ENCODE results near the gene DNAAF9.

The DNAAF9 gene

DNA sequence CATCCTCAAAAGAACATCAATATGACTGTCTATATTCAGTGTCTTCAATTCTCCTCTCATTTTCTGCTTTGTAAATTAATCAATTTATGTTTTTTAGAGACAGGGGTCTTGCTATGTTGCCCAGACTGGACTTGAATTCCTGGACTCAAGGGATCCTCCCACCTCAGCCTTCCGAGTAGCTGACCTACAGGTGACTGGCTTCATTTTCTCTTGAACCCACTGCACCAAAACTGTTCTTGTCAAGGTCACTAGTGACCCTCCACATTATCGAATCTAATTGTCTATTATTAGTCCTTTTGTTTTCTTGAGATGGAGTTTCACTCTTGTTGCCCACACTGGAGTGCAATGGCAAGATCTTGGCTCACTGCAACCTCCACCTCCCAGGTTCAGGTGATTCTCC, 3.7 kb downstream of the DNAAF9 start:
- H3K23ac ChIP-seq (ENCODE audit: low read length): no peak overlapping the region
- H3K4me1 ChIP-seq (ENCODE audit: control insufficient read depth, low read depth, low read length): no peaks in the 10 kb centered on the region
- no peak overlapping the region for H3K27ac ChIP-seq (ENCODE audit: low read depth, low read length)
- H3K27me3 ChIP-seq (ENCODE audit: insufficient read depth, low read length, poor library complexity): no peaks in the 10 kb centered on the region
- no CpG with 5 or more reads among the region's 2 CpGs for WGBS (ENCODE audit: extremely low coverage, insufficient coverage, low lambda C conversion rate)
- H2BK5ac ChIP-seq (ENCODE audit: low read length): no peak overlapping the region
- no peak overlapping the region for H4K5ac ChIP-seq (ENCODE audit: low read length)
- no peak for DNase-seq
- H3K18ac ChIP-seq (ENCODE audit: low read length): no peak overlapping the region
- no peak overlapping the region for H2BK120ac ChIP-seq (ENCODE audit: low read depth, low read length)
- no peak overlapping the region for H3K56ac ChIP-seq (ENCODE audit: low read length)
- peaks cover 12% of the 10 kb centered on the region for H3K79me1 ChIP-seq (ENCODE audit: low read length)
- H3K36me3 ChIP-seq (ENCODE audit: control insufficient read depth, insufficient read depth, low read length): no peaks in the 10 kb centered on the region
- no peak overlapping the region for H2BK15ac ChIP-seq (replicated peaks; ENCODE audit: low read depth)
- no peak overlapping the region for H3K4me2 ChIP-seq (ENCODE audit: low read length)
- no peak overlapping the region for H3K4me3 ChIP-seq (ENCODE audit: low read length)
- no peak overlapping the region for H4K8ac ChIP-seq (ENCODE audit: low read depth, low read length)
- H3K9ac ChIP-seq (ENCODE audit: low read length): no peak overlapping the region
- H3K4ac ChIP-seq (ENCODE audit: low read depth, low read length): no peak overlapping the region
- no peak overlapping the region for H2AK5ac ChIP-seq (ENCODE audit: low read length)
- peaks cover 2% of the 10 kb centered on the region for H3K79me2 ChIP-seq (ENCODE audit: control insufficient read depth, insufficient read depth, low read length)

DNA sequence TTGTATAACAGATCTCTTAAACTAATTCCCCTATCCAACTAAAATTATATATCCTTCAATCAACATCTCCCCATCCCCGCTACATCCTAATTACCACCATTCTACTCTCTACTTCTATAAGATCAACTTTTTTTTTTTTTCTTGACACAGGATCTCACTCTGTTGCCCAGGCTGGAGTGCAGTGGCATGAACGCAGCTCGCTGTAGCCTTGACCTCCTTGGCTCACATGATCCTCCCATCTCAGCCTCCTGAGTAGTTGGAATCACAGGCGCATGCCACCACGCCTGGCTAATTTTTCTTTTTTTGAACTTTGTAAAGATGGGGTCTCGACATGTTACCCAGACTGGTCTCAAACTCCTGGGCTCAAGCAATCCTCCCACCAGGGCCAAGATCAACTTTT, 5.0 kb downstream of the DNAAF9 start:
- Histone ChIP-seq H2AK5ac (ENCODE audit: low read length) (no peak overlapping the region), H3K4me3 (ENCODE audit: low read length) (no peak overlapping the region), H3K18ac (ENCODE audit: low read length) (no peak overlapping the region), H3K27ac (ENCODE audit: low read depth, low read length) (no peak overlapping the region), H3K4ac (ENCODE audit: low read depth, low read length) (no peak overlapping the region), H2BK5ac (ENCODE audit: low read length) (no peak overlapping the region), H2BK120ac (ENCODE audit: low read depth, low read length) (no peak overlapping the region), H3K23ac (ENCODE audit: low read length) (no peak overlapping the region), H4K8ac (ENCODE audit: low read depth, low read length) (no peak overlapping the region), H3K79me1 (ENCODE audit: low read length) (peaks cover 15% of the 10 kb centered on the region), H3K9ac (ENCODE audit: low read length) (no peak overlapping the region), H4K5ac (ENCODE audit: low read length) (no peak overlapping the region), H3K79me2 (ENCODE audit: control insufficient read depth, insufficient read depth, low read length) (peaks cover 4% of the 10 kb centered on the region), H2BK15ac (replicated peaks; ENCODE audit: low read depth) (no peak overlapping the region), H3K56ac (ENCODE audit: low read length) (no peak overlapping the region), H3K27me3 (ENCODE audit: insufficient read depth, low read length, poor library complexity) (no peaks in the 10 kb centered on the region), H3K36me3 (ENCODE audit: control insufficient read depth, insufficient read depth, low read length) (no peaks in the 10 kb centered on the region), H3K4me2 (ENCODE audit: low read length) (no peak overlapping the region), H3K4me1 (ENCODE audit: control insufficient read depth, low read depth, low read length) (no peaks in the 10 kb centered on the region)
- 100% methylated on average over 1 of the region's 6 CpGs for WGBS (ENCODE audit: extremely low coverage, insufficient coverage, low lambda C conversion rate)
- DNase-seq: no peak

DNA sequence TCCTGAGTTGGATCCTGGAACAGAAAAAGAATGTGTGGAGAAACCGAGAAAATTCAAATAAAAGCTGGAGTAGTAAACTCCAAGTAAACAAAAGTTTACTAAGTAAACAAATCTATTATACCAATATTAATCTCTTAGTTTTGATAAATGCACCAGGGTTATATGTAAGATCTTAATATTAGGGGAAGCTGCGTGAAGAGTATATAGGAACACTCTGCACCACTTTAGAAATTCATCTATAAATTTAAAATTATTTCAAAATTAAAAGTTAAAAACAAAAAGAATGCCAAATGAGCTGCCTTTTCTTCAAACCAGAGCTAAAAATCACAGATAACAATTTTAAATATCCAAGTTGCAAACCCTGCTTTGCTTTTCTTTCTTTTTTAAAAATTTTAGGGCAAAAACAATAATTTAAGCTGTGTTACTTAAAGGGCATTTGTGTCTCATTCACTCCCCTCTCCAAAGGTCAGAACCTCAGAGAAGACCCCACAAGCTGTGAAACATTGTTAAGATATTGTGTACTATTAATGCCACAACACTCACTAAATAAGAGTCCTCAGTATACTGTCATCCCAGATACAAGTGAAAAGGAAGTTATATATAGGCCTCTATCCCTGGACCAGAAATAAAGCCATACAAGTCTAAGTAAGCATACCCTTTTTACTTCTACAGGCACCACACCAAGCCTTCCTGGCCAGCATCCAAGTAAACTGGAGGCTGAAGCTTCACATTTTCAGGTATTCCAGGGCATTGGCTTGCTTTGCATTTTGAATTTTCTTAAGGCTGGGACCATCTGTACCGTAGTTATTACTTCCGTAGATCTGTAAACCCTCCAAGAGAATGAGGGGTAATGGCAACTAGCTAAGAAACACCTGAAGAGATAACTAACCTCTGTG, 7.0 kb downstream of the DNAAF9 start:
- Histone ChIP-seq H3K56ac (ENCODE audit: low read length) (no peak overlapping the region), H2BK15ac (replicated peaks; ENCODE audit: low read depth) (no peak overlapping the region)
- no peak for DNase-seq

DNA sequence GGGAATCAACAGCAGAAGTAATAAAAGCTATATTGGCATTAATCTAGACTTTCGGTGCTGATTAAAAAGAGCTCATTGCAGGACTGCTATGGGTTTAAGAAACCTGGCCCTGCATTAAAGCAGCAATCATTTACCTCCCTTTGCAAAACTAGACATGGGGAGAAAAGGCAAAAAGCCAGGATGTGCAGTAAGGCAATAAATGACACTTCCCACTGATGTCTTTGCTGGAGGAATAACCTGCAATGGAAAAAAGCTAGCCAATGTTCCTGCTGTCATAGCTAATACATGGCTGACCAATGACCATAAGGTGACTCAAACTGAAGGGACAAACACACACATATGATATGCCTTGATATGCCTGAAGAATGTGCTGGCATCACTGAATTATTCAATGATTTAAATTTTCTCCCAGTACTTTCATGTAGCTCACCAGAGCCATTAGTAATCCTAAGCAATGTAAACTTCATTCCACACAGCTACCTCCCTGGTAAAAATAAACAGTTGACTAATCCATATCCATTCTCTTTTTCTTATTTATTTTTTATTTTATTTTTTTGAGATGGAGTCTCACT, 8.7 kb downstream of the DNAAF9 start:
- no peaks in the 10 kb centered on the region for H3K36me3 ChIP-seq (ENCODE audit: control insufficient read depth, insufficient read depth, low read length)
- peaks cover 4% of the 10 kb centered on the region for H3K79me2 ChIP-seq (ENCODE audit: control insufficient read depth, insufficient read depth, low read length)
- H4K5ac ChIP-seq (ENCODE audit: low read length): no peak overlapping the region
- no peak overlapping the region for H2AK5ac ChIP-seq (ENCODE audit: low read length)
- no peaks in the 10 kb centered on the region for H3K27me3 ChIP-seq (ENCODE audit: insufficient read depth, low read length, poor library complexity)
- H3K23ac ChIP-seq (ENCODE audit: low read length): no peak overlapping the region
- DNase-seq: no peak
- no peak overlapping the region for H3K18ac ChIP-seq (ENCODE audit: low read length)
- H3K9ac ChIP-seq (ENCODE audit: low read length): no peak overlapping the region
- WGBS (ENCODE audit: extremely low coverage, insufficient coverage, low lambda C conversion rate): no CpG with 5 or more reads among the region's 1 CpG
- H3K79me1 ChIP-seq (ENCODE audit: low read length): peaks cover 12% of the 10 kb centered on the region
- no peak overlapping the region for H2BK15ac ChIP-seq (replicated peaks; ENCODE audit: low read depth)
- no peaks in the 10 kb centered on the region for H3K4me1 ChIP-seq (ENCODE audit: control insufficient read depth, low read depth, low read length)
- H3K4me2 ChIP-seq (ENCODE audit: low read length): no peak overlapping the region
- no peak overlapping the region for H4K8ac ChIP-seq (ENCODE audit: low read depth, low read length)
- H3K56ac ChIP-seq (ENCODE audit: low read length): no peak overlapping the region
- no peak overlapping the region for H2BK120ac ChIP-seq (ENCODE audit: low read depth, low read length)
- no peak overlapping the region for H3K4me3 ChIP-seq (ENCODE audit: low read length)
- H2BK5ac ChIP-seq (ENCODE audit: low read length): no peak overlapping the region
- H3K27ac ChIP-seq (ENCODE audit: low read depth, low read length): no peak overlapping the region
- no peak overlapping the region for H3K4ac ChIP-seq (ENCODE audit: low read depth, low read length)

More for the DNA sequence above, 7.0 kb downstream of the DNAAF9 start:
- no peak overlapping the region for H3K18ac ChIP-seq (ENCODE audit: low read length)
- H3K27ac ChIP-seq (ENCODE audit: low read depth, low read length): no peak overlapping the region
- H3K27me3 ChIP-seq (ENCODE audit: insufficient read depth, low read length, poor library complexity): no peaks in the 10 kb centered on the region
- H2BK120ac ChIP-seq (ENCODE audit: low read depth, low read length): no peak overlapping the region
- no peaks in the 10 kb centered on the region for H3K36me3 ChIP-seq (ENCODE audit: control insufficient read depth, insufficient read depth, low read length)
- H2AK5ac ChIP-seq (ENCODE audit: low read length): no peak overlapping the region
- H3K4me3 ChIP-seq (ENCODE audit: low read length): no peak overlapping the region
- no peak overlapping the region for H3K4ac ChIP-seq (ENCODE audit: low read depth, low read length)
- H3K79me1 ChIP-seq (ENCODE audit: low read length): peaks cover 15% of the 10 kb centered on the region
- peaks cover 4% of the 10 kb centered on the region for H3K79me2 ChIP-seq (ENCODE audit: control insufficient read depth, insufficient read depth, low read length)
- no peak overlapping the region for H2BK5ac ChIP-seq (ENCODE audit: low read length)
- no peak overlapping the region for H4K8ac ChIP-seq (ENCODE audit: low read depth, low read length)
- no peak overlapping the region for H3K9ac ChIP-seq (ENCODE audit: low read length)
- no peak overlapping the region for H4K5ac ChIP-seq (ENCODE audit: low read length)
- no peak overlapping the region for H3K23ac ChIP-seq (ENCODE audit: low read length)
- no peaks in the 10 kb centered on the region for H3K4me1 ChIP-seq (ENCODE audit: control insufficient read depth, low read depth, low read length)
- no peak overlapping the region for H3K4me2 ChIP-seq (ENCODE audit: low read length)
- WGBS (ENCODE audit: extremely low coverage, insufficient coverage, low lambda C conversion rate): no CpG with 5 or more reads among the region's 4 CpGs

DNA sequence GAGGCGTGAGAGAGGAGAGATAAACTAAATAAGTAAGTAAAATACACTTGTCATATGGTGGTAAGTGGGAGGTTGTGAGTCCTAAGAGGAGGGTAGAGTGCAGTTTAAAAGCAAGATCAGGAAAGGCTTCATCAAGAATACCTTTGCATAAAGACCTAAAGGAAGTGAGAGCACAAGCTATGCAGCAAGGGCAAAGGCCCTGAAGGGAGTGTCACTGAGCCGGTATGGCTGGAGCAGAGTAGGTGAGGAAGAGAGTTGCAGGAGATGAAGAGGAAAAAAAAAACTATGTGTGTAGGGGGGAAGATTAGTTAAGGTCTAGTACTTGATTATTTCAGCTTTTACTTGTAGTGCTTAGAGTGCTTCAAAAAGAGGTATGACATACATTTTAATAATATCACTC, 11.0 kb downstream of the DNAAF9 start:
- H2BK15ac ChIP-seq (replicated peaks; ENCODE audit: low read depth): no peak overlapping the region
- H3K4me3 ChIP-seq (ENCODE audit: low read length): no peak overlapping the region
- no peak overlapping the region for H2BK5ac ChIP-seq (ENCODE audit: low read length)
- H3K4me1 ChIP-seq (ENCODE audit: control insufficient read depth, low read depth, low read length): no peaks in the 10 kb centered on the region
- H3K18ac ChIP-seq (ENCODE audit: low read length): no peak overlapping the region
- H2AK5ac ChIP-seq (ENCODE audit: low read length): no peak overlapping the region
- no peak for DNase-seq
- H3K56ac ChIP-seq (ENCODE audit: low read length): no peak overlapping the region
- no peak overlapping the region for H3K4me2 ChIP-seq (ENCODE audit: low read length)
- H3K23ac ChIP-seq (ENCODE audit: low read length): no peak overlapping the region
- H2BK120ac ChIP-seq (ENCODE audit: low read depth, low read length): no peak overlapping the region
- H3K79me2 ChIP-seq (ENCODE audit: control insufficient read depth, insufficient read depth, low read length): peaks cover 2% of the 10 kb centered on the region
- no CpG with 5 or more reads among the region's 2 CpGs for WGBS (ENCODE audit: extremely low coverage, insufficient coverage, low lambda C conversion rate)
- no peak overlapping the region for H3K4ac ChIP-seq (ENCODE audit: low read depth, low read length)
- H4K5ac ChIP-seq (ENCODE audit: low read length): no peak overlapping the region
- H3K36me3 ChIP-seq (ENCODE audit: control insufficient read depth, insufficient read depth, low read length): no peaks in the 10 kb centered on the region
- H3K9ac ChIP-seq (ENCODE audit: low read length): no peak overlapping the region
- H3K27ac ChIP-seq (ENCODE audit: low read depth, low read length): no peak overlapping the region
- H3K79me1 ChIP-seq (ENCODE audit: low read length): peaks cover 7% of the 10 kb centered on the region
- no peak overlapping the region for H4K8ac ChIP-seq (ENCODE audit: low read depth, low read length)
- H3K27me3 ChIP-seq (ENCODE audit: insufficient read depth, low read length, poor library complexity): no peaks in the 10 kb centered on the region
